Measurements from ENCODE around the gene BMPER.

The BMPER gene

GRCh38 chr7:34198231-34198641 is 292.9 kb downstream of the BMPER start:
- Histone ChIP-seq H3K9me3 (ENCODE audit: control insufficient read depth, low read length) (no peaks in the 10 kb centered on the region), H3K4me3 (ENCODE audit: low read length) (no peak overlapping the region), H3K4me1 (ENCODE audit: control insufficient read depth, insufficient read depth, low read length) (no peaks in the 10 kb centered on the region), H3K27me3 (replicated peaks; ENCODE audit: control insufficient read depth, insufficient read depth, low read length) (no peaks in the 10 kb centered on the region), H3K9ac (ENCODE audit: low read length) (no peak overlapping the region), H3K36me3 (ENCODE audit: control insufficient read depth, insufficient read depth, low read length, severe bottlenecking) (no peaks in the 10 kb centered on the region)
- DNase-seq (ENCODE audit: low read depth), result no peak

Measured in adipocyte (in vitro differentiated cells).